Suprapubic skin (tissue), 4 donors: Measurements from ENCODE around the gene ISLR2. TPM values are rescaled to one million over a fixed set of nuclear protein-coding genes. Genes with fewer than 3 reads are reported as not detected.
A peak's percentile ranks its signal among the peaks of the same experiment; 100 is the strongest.

ENCODE experiments used
- DNase-seq, 2 donors: peaks; one replicate each; pipeline ENCODE4 v3.0.0-alpha.2; 2019; ENCODE audit warnings: low spot score in 2 of 2
- H3K27ac ChIP-seq: fragments of 200-600 bp; sonication (generic); one replicate; pipeline ENCODE4 v1.5.1; 2019
- H3K27me3 ChIP-seq: fragments of 200-600 bp; sonication (generic); one replicate; pipeline ENCODE4 v1.5.1; 2019
- H3K36me3 ChIP-seq: fragments of 200-600 bp; sonication (generic); one replicate; pipeline ENCODE4 v1.5.1; 2019
- H3K4me1 ChIP-seq: fragments of 200-600 bp; sonication (generic); one replicate; pipeline ENCODE4 v1.5.1; 2019
- H3K4me3 ChIP-seq: fragments of 200-600 bp; sonication (generic); one replicate; pipeline ENCODE4 v1.5.1; 2019; ENCODE audit warnings: mild to moderate bottlenecking
- H3K9me3 ChIP-seq: fragments of 200-600 bp; sonication (generic); one replicate; pipeline ENCODE4 v1.5.1; 2019
- EP300 ChIP-seq: sonication (generic); formaldehyde crosslinking; IDR thresholded peaks from one replicate; pipeline ENCODE4 v1.6.1; 2017; ENCODE audit warnings: antibody characterized with exemption
- POLR2A ChIP-seq, 2 donors: fragments of 450-650 bp; IDR thresholded peaks; one replicate each; pipeline ENCODE4 v1.6.1; 2017; ENCODE audit warnings: antibody characterized with exemption in 2 of 2, mild to moderate bottlenecking in 2 of 2, moderate library complexity in 2 of 2
- POLR2AphosphoS5 ChIP-seq, 3 donors: sonication (generic); formaldehyde crosslinking; IDR thresholded peaks; one replicate each; pipeline ENCODE4 v1.6.1; 2017; ENCODE audit warnings: antibody characterized with exemption in 3 of 3
- WGBS: methylation state at CpG from one replicate; pipeline ENCODE4 v1.1.5; 2018; 5-methylcytosine and 5-hydroxymethylcytosine counted together
- total RNA-seq, 4 donors: library from RNA; depleted of rRNA; stranded (reverse); fragments of >200 nt; gene quantifications; one replicate each; pipeline ENCODE4 v1.1.0, GENCODE V29; 2016
- TF ChIP-seq, protein P1 (sequence below), 2 donors: fragments of 200-600 bp in 1 of 2; fragments of 450-650 bp in 1 of 2; sonication (generic) in 1 of 2; IDR thresholded peaks; one replicate each; pipeline ENCODE4 v1.5.1; 2016 to 2019; ENCODE audit warnings: antibody characterized with exemption in 2 of 2, mild to moderate bottlenecking in 1 of 2, moderate library complexity in 1 of 2

The ISLR2 gene
- total RNA-seq, 4 donors from 2014 or later: 0.57 to 1.9 (median 1.1) TPM; not detected in 1

DNA sequence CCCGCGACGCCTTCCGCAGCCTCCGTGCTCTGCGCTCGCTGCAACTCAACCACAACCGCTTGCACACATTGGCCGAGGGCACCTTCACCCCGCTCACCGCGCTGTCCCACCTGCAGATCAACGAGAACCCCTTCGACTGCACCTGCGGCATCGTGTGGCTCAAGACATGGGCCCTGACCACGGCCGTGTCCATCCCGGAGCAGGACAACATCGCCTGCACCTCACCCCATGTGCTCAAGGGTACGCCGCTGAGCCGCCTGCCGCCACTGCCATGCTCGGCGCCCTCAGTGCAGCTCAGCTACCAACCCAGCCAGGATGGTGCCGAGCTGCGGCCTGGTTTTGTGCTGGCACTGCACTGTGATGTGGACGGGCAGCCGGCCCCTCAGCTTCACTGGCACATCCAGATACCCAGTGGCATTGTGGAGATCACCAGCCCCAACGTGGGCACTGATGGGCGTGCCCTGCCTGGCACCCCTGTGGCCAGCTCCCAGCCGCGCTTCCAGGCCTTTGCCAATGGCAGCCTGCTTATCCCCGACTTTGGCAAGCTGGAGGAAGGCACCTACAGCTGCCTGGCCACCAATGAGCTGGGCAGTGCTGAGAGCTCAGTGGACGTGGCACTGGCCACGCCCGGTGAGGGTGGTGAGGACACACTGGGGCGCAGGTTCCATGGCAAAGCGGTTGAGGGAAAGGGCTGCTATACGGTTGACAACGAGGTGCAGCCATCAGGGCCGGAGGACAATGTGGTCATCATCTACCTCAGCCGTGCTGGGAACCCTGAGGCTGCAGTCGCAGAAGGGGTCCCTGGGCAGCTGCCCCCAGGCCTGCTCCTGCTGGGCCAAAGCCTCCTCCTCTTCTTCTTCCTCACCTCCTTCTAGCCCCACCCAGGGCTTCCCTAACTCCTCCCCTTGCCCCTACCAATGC, 45.1 kb downstream of the ISLR2 start:
- DNase-seq: peak; percentile 57 to 78
- Histone ChIP-seq H3K4me3 (peak overlapping the region; percentile 42), H3K27ac (no peak overlapping the region)

DNA sequence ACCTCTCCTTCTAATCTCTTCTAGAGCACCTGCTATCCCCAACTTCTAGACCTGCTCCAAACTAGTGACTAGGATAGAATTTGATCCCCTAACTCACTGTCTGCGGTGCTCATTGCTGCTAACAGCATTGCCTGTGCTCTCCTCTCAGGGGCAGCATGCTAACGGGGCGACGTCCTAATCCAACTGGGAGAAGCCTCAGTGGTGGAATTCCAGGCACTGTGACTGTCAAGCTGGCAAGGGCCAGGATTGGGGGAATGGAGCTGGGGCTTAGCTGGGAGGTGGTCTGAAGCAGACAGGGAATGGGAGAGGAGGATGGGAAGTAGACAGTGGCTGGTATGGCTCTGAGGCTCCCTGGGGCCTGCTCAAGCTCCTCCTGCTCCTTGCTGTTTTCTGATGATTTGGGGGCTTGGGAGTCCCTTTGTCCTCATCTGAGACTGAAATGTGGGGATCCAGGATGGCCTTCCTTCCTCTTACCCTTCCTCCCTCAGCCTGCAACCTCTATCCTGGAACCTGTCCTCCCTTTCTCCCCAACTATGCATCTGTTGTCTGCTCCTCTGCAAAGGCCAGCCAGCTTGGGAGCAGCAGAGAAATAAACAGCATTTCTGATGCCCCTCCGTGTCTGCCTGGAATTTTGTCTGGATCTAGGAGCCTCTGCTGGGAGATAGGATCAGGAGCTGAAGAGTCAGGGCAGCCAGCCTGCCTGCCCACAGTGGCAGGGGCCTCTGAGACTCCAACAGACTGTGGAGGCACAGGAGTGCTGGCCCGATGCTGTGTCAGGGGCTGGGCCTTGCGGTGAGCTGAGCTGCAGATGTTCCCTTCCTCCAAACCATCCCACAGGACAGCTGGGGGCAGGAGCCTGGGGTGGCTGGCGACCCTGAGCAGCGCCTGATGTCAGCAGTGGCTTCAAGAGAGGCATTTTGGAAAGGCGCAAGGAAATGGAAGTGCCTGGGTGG, 46.2 kb downstream of the ISLR2 start:
- DNase-seq: peak; percentile 49 to 50
- no peaks in the 10 kb centered on the region for H3K9me3 ChIP-seq
- 73% methylated on average over 10 of the region's 10 CpGs for WGBS
- H3K36me3 ChIP-seq: no peaks in the 10 kb centered on the region
- H3K4me3 ChIP-seq: no peak overlapping the region
- H3K4me1 ChIP-seq: peaks cover 77% of the 10 kb centered on the region
- peaks cover 2% of the 10 kb centered on the region for H3K27me3 ChIP-seq
- H3K27ac ChIP-seq: no peak overlapping the region
- no peak for TF ChIP-seq EP300

More for the DNA sequence above, 45.1 kb downstream of the ISLR2 start:
- Histone ChIP-seq H3K36me3 (no peaks in the 10 kb centered on the region), H3K27me3 (peaks cover 2% of the 10 kb centered on the region), H3K9me3 (no peaks in the 10 kb centered on the region), H3K4me1 (peaks cover 70% of the 10 kb centered on the region)
- no peak for TF ChIP-seq POLR2AphosphoS5 (IDR thresholded peaks at IDR 0.05)
- WGBS: 87% methylated on average over 28 of the region's 45 CpGs

DNA sequence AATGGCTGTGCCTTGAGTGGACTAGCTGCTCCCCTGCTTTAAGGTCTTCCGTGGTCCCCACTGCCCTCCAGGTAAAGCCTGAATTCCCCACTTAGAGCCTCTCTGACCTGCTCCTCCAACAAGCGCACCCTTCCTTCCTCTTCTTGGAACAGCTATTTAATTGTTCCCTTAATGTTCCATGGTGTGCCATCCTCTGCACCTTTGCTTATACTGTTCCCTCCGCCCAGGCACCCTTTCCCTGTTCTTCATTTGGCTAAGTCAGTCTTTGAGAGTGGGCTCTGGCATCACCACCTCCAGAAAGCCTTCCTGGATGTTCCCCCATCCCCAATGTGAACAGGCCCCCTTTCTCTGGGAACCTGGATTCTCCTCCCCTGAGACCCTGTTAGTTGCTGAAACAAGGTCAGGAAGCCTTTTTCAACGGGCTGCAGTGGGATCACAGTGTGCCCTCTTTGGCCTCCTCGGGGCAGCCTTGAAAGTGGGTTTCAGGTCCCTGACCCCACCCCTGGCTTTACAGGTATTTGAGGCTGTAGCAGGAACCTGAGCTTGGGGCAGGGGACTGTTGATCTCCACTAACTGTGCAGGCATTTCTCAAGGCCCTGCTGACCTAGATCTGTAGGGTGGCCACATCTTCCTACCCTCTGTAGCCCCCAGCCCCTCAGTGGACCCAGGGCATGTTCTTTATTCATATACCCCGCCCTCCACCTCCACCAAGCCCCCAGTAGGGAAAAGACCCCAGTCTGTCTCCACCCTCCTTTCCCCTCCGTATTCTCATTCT, 48.1 kb downstream of the ISLR2 start:
- peak; percentile 55 for DNase-seq
- TF ChIP-seq, protein P1, sequence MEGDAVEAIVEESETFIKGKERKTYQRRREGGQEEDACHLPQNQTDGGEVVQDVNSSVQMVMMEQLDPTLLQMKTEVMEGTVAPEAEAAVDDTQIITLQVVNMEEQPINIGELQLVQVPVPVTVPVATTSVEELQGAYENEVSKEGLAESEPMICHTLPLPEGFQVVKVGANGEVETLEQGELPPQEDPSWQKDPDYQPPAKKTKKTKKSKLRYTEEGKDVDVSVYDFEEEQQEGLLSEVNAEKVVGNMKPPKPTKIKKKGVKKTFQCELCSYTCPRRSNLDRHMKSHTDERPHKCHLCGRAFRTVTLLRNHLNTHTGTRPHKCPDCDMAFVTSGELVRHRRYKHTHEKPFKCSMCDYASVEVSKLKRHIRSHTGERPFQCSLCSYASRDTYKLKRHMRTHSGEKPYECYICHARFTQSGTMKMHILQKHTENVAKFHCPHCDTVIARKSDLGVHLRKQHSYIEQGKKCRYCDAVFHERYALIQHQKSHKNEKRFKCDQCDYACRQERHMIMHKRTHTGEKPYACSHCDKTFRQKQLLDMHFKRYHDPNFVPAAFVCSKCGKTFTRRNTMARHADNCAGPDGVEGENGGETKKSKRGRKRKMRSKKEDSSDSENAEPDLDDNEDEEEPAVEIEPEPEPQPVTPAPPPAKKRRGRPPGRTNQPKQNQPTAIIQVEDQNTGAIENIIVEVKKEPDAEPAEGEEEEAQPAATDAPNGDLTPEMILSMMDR (IDR thresholded peaks at IDR 0.05): no peak
- Histone ChIP-seq H3K4me3 (no peak overlapping the region), H3K27ac (peak overlapping the region; percentile 12), H3K9me3 (no peaks in the 10 kb centered on the region), H3K27me3 (peaks cover 2% of the 10 kb centered on the region), H3K4me1 (peaks cover 62% of the 10 kb centered on the region), H3K36me3 (no peaks in the 10 kb centered on the region)
- WGBS: 86% methylated on average over 7 of the region's 7 CpGs

DNA sequence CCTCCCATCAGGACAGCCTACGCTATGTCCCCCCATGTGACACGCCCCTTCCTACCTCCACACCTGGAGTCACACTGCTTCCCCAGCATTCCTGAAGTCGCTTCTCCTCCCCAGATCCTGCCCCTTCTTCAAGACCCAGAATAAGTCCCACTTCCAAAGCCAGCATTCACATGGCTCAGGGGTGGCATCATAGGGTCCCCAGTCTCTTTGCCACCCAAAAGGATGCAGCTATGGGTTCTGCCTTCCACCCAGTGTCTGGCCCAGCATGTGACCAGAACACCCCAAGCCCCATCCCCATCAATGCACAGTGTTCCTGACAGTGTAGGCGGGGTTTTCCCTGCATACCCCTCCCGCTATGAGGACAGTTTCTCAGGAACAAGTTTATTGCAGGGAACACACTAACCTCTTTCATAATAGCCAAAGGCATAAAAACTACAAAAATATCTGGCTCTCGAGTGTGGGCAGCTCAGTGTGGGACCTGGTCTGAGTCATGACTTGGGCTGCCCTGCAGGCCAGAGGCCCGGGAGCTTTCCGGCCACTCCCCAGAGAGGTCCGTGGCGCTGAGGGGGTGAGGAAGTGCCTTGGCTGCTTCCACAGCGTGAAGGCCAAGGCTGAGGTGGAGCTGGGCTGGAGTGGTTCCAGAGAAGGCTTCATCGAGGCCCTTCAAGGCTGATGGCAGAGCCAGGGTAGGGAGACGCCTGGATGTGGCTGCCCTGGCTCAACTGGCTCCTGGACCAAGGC, 48.9 kb downstream of the ISLR2 start:
- DNase-seq: peak; percentile 65 to 86
- peaks cover 2% of the 10 kb centered on the region for H3K27me3 ChIP-seq
- TF ChIP-seq POLR2A (IDR thresholded peaks at IDR 0.05) (no peak), POLR2AphosphoS5 (IDR thresholded peaks at IDR 0.05) (peak in 1 of 3 donors; percentile 19)
- H3K36me3 ChIP-seq: no peaks in the 10 kb centered on the region
- H3K27ac ChIP-seq: peak overlapping the region; percentile 46
- 35% methylated on average over 9 of the region's 13 CpGs for WGBS
- H3K4me3 ChIP-seq: no peak overlapping the region
- H3K9me3 ChIP-seq: no peaks in the 10 kb centered on the region
- H3K4me1 ChIP-seq: peaks cover 62% of the 10 kb centered on the region

DNA sequence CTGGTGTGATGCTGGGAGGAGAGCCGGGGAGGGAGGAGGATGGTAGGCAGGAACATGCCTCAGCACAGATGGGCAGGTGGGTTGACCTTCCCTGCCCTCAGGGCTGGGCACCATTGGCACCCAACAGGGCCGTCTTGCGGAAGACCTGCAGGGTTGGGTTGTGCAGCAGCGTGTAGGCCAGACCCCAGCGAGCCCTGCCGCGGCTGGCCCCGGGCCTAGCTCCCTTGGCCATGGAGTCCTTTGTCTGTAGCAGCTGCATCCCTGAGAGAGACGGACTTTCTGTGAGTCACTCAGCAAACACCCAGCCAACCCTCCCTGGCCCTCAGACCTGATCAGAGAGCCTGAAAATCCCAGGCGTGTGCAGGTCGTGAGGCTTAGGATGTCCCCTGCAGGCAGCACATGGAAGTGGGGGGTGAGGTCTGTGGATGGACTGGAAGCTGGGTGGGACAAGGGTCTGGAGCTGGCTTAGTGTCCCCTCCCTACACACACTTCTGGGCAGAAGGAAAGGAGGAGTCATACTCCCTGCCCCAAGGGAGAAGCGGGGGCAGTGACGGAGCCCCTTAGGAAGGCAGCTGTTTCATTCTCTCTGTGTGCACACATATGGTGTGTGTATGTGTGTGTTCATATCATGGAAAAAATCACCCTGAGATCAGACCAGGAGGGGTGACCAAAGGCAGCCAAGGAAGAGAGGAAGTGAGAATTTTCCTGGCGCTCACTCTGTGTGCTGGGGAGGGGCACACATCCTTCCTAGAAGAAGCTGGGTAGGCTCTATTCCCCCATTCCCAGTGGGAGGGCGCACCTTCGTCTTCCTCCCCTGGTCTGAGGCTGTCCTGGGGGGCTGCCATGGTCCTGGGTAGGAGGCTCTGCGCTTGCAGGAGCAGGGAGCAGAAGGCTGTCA, 49.8 kb downstream of the ISLR2 start:
- TF ChIP-seq POLR2AphosphoS5 (IDR thresholded peaks at IDR 0.05) (no peak), EP300 (no peak), POLR2A (IDR thresholded peaks at IDR 0.05) (no peak)
- TF ChIP-seq, protein P1 (IDR thresholded peaks at IDR 0.05): no peak
- WGBS: 25% methylated on average over 15 of the region's 17 CpGs
- Histone ChIP-seq H3K36me3 (no peaks in the 10 kb centered on the region), H3K4me3 (no peak overlapping the region), H3K4me1 (peaks cover 57% of the 10 kb centered on the region), H3K27ac (peak overlapping the region; percentile 46), H3K9me3 (no peaks in the 10 kb centered on the region), H3K27me3 (peaks cover 2% of the 10 kb centered on the region)
- peak in 1 of 2 donors; percentile 61 for DNase-seq
